Activated T-cell treated with anti-CD3 and anti-CD28 coated beads for 1 hour (primary cell): ENCODE results near the gene HDDC2.
"Not testable (repeated sequence)": the region's sequence is repeated elsewhere in the genome, so short reads cannot be mapped to it uniquely, and the experiment has no call there.

Experiments used
- DNase-seq: peaks from one replicate; pipeline ENCODE4 v3.0.0-alpha.2; 2020; ENCODE audit warnings: low read depth

HDDC2 gene

GRCh38 chr6:125306756-125307149 is 5.0 kb upstream of the HDDC2 start:
- DNase-seq = no peak

- DNase-seq = no peak
Observed at GRCh38 chr6:125304970-125305660, 3.3 kb upstream of the HDDC2 start.

GRCh38 chr6:125303512-125303854 is 1.7 kb upstream of the HDDC2 start:
- DNase-seq = no peak

- DNase-seq = no peak
Observed at GRCh38 chr6:125302840-125303511, 1.2 kb upstream of the HDDC2 start.

GRCh38 chr6:125300992-125301434 is 754 bp downstream of the HDDC2 start:
- no peak for DNase-seq

- no peak for DNase-seq
Observed at GRCh38 chr6:125299257-125299656, 2.5 kb downstream of the HDDC2 start.

- no peak for DNase-seq
Observed at GRCh38 chr6:125296471-125296870, 5.3 kb downstream of the HDDC2 start.

- no peak for DNase-seq
Observed at GRCh38 chr6:125294925-125295324, 6.8 kb downstream of the HDDC2 start.

GRCh38 chr6:125294036-125294435 is 7.7 kb downstream of the HDDC2 start:
- no peak for DNase-seq

- no peak for DNase-seq
Observed at GRCh38 chr6:125293587-125293986, 8.2 kb downstream of the HDDC2 start.

- no peak for DNase-seq
Observed at GRCh38 chr6:125287718-125288117, 14.0 kb downstream of the HDDC2 start.

- DNase-seq = no peak
Observed at GRCh38 chr6:125285936-125286335, 15.8 kb downstream of the HDDC2 start.

GRCh38 chr6:125285353-125285752 is 16.4 kb downstream of the HDDC2 start:
- no peak for DNase-seq

- DNase-seq = not testable (repeated sequence)
Observed at GRCh38 chr6:125282470-125282869, 19.3 kb downstream of the HDDC2 start.

- not testable (repeated sequence) for DNase-seq
Observed at GRCh38 chr6:125280370-125281035, 21.3 kb downstream of the HDDC2 start.

- DNase-seq = no peak
Observed at GRCh38 chr6:125279961-125280360, 21.8 kb downstream of the HDDC2 start.

GRCh38 chr6:125277838-125278237 is 23.9 kb downstream of the HDDC2 start:
- no peak for DNase-seq

GRCh38 chr6:125275779-125276178 is 26.0 kb downstream of the HDDC2 start:
- DNase-seq = no peak

- DNase-seq = no peak
Observed at GRCh38 chr6:125274935-125275334, 26.8 kb downstream of the HDDC2 start.

- no peak for DNase-seq
Observed at GRCh38 chr6:125273965-125274364, 27.8 kb downstream of the HDDC2 start.

GRCh38 chr6:125273251-125273650 is 28.5 kb downstream of the HDDC2 start:
- no peak for DNase-seq

- no peak for DNase-seq
Observed at GRCh38 chr6:125271486-125272159, 30.1 kb downstream of the HDDC2 start.

GRCh38 chr6:125270380-125270779 is 31.4 kb downstream of the HDDC2 start:
- DNase-seq = no peak
